ENCODE measurements around the gene ANXA11.

- TF ChIP-seq POLR2A (IDR thresholded peaks at IDR 0.05): no peak
- TF ChIP-seq CTCF (IDR thresholded peaks at IDR 0.05): no peak
Observed at GRCh38 chr10:80182986-80183385, 22.4 kb downstream of the ANXA11 start.
